Neuronal stem cell (in vitro differentiated cells): Measurements from ENCODE around the gene ANXA4.

ENCODE experiments used
- DNase-seq: peaks from one replicate; pipeline ENCODE4 v3.0.0-alpha.2; 2013; ENCODE audit warnings: low spot score
- H2AFZ ChIP-seq: one replicate; pipeline ENCODE4 v1.6.1; 2013; ENCODE audit warnings: mild to moderate bottlenecking, low read length, inconsistent platforms
- H2AK5ac ChIP-seq: 2 replicates; pipeline ENCODE4 v1.6.1; 2013; ENCODE audit warnings: low read depth, mild to moderate bottlenecking, inconsistent platforms, low read length, moderate library complexity, mixed read lengths
- H2BK120ac ChIP-seq: 2 replicates; pipeline ENCODE4 v1.6.1; 2013; ENCODE audit warnings: low read depth, mild to moderate bottlenecking, inconsistent platforms, low read length, moderate library complexity, mixed read lengths
- H2BK12ac ChIP-seq: one replicate; pipeline ENCODE4 v1.6.1; 2013; ENCODE audit warnings: low read length, inconsistent platforms
- H2BK15ac ChIP-seq: 2 replicates; pipeline ENCODE4 v1.6.1; 2013; ENCODE audit warnings: mild to moderate bottlenecking, low read length, inconsistent platforms, mixed read lengths
- H2BK5ac ChIP-seq: one replicate; pipeline ENCODE4 v1.6.1; 2013; ENCODE audit warnings: inconsistent platforms, mild to moderate bottlenecking, low read length, moderate library complexity
- H3K14ac ChIP-seq: one replicate; pipeline ENCODE4 v1.6.1; 2013; ENCODE audit warnings: low read length, inconsistent platforms
- H3K18ac ChIP-seq: 2 replicates; pipeline ENCODE4 v1.6.1; 2013; ENCODE audit warnings: low read length, inconsistent platforms
- H3K23ac ChIP-seq: 2 replicates; pipeline ENCODE4 v1.6.1; 2013; ENCODE audit warnings: low read depth, mild to moderate bottlenecking, mixed read lengths, low read length, inconsistent platforms; ENCODE audit not compliant: poor library complexity
- H3K27ac ChIP-seq: replicated peaks from 3 replicates; pipeline ENCODE4 v1.5.1; 2013; ENCODE audit warnings: low read length, inconsistent platforms
- H3K27me3 ChIP-seq, 3 experiments: 2 replicates each; pipeline ENCODE4 v1.6.1; 2013; ENCODE audit warnings: low read length in 3 of 3, mild to moderate bottlenecking in 2 of 3, inconsistent platforms in 1 of 3, low read depth in 1 of 3, mixed read lengths in 1 of 3, moderate library complexity in 1 of 3; ENCODE audit not compliant: control insufficient read depth in 3 of 3, insufficient read depth in 3 of 3
- H3K36me3 ChIP-seq, 2 donors: replicated peaks in 1 of 2; 2 replicates each; pipeline ENCODE4 v1.6.1; 2013; ENCODE audit warnings: low read length in 2 of 2; ENCODE audit not compliant: control insufficient read depth in 2 of 2, insufficient read depth in 2 of 2
- H3K4ac ChIP-seq: 2 replicates; pipeline ENCODE4 v1.6.1; 2013; ENCODE audit warnings: inconsistent platforms, mild to moderate bottlenecking, low read length, moderate library complexity
- H3K4me1 ChIP-seq, 2 donors: 1 replicate in 1 of 2; 2 replicates in 1 of 2; pipeline ENCODE4 v1.6.1; 2013; ENCODE audit warnings: low read length in 2 of 2, low read depth in 1 of 2; ENCODE audit not compliant: control insufficient read depth in 2 of 2, insufficient read depth in 1 of 2
- H3K4me2 ChIP-seq: one replicate; pipeline ENCODE4 v1.6.1; 2013; ENCODE audit warnings: mild to moderate bottlenecking, low read length, inconsistent platforms; ENCODE audit not compliant: insufficient read depth, poor library complexity, severe bottlenecking
- H3K4me3 ChIP-seq, 2 donors: 2 replicates each; pipeline ENCODE4 v1.5.1; 2013; ENCODE audit warnings: low read length in 2 of 2, mild to moderate bottlenecking in 2 of 2, inconsistent platforms in 1 of 2, moderate library complexity in 1 of 2
- H3K79me1 ChIP-seq: one replicate; pipeline ENCODE4 v1.6.1; 2013; ENCODE audit warnings: low read depth, mild to moderate bottlenecking, inconsistent platforms, low read length, moderate library complexity
- H3K9ac ChIP-seq: one replicate; pipeline ENCODE4 v1.6.1; 2013; ENCODE audit warnings: mild to moderate bottlenecking, low read depth, low read length, inconsistent platforms; ENCODE audit not compliant: poor library complexity
- H3K9me3 ChIP-seq, 2 donors: replicated peaks in 1 of 2; 2 replicates each; pipeline versions ENCODE3 to v1.6.1; 2013; ENCODE audit warnings: low read length in 2 of 2, mild to moderate bottlenecking in 2 of 2, inconsistent platforms in 1 of 2, low read depth in 1 of 2, mixed read lengths in 1 of 2, moderate library complexity in 1 of 2; ENCODE audit not compliant: control insufficient read depth in 2 of 2, insufficient read depth in 1 of 2
- H4K8ac ChIP-seq: one replicate; pipeline ENCODE4 v1.6.1; 2013; ENCODE audit warnings: low read depth, mild to moderate bottlenecking, inconsistent platforms, low read length, moderate library complexity
- H4K91ac ChIP-seq: one replicate; pipeline ENCODE4 v1.6.1; 2013; ENCODE audit warnings: low read length, low read depth, mild to moderate bottlenecking, inconsistent platforms; ENCODE audit not compliant: poor library complexity
- WGBS, 2 donors: extraction: QIAGEN DNeasy Blood & Tissue Kit; methylation state at CpG; one replicate each; pipeline ENCODE4 v1.1.7; 2013; ENCODE audit warnings: missing lambda C conversion rate in 2 of 2, mixed read lengths in 1 of 2; ENCODE audit not compliant: insufficient read length in 2 of 2, insufficient replicate concordance in 1 of 2; ENCODE audit errors: extremely low coverage in 2 of 2; 5-methylcytosine and 5-hydroxymethylcytosine counted together

The ANXA4 gene

GRCh38 chr2:69729266-69729665 lies 12.7 kb upstream of the ANXA4 start:
- H3K9me3 ChIP-seq = no peaks in the 10 kb centered on the region
- H3K23ac ChIP-seq = no peak overlapping the region
- no peak overlapping the region for H2AFZ ChIP-seq
- H3K9ac ChIP-seq = no peak overlapping the region
- no peak overlapping the region for H3K14ac ChIP-seq
- no peaks in the 10 kb centered on the region for H3K36me3 ChIP-seq
- H4K91ac ChIP-seq = no peak overlapping the region
- H2BK120ac ChIP-seq = no peak overlapping the region
- no peaks in the 10 kb centered on the region for H3K79me1 ChIP-seq
- no peak overlapping the region for H3K4ac ChIP-seq
- H2BK12ac ChIP-seq = no peak overlapping the region
- no peak overlapping the region for H4K8ac ChIP-seq
- no peak overlapping the region for H2BK5ac ChIP-seq
- no peaks in the 10 kb centered on the region for H3K4me1 ChIP-seq
- no peak overlapping the region for H2AK5ac ChIP-seq
- H3K27ac ChIP-seq = no peak overlapping the region
- no peak overlapping the region for H3K4me3 ChIP-seq
- no peak overlapping the region for H2BK15ac ChIP-seq
- H3K18ac ChIP-seq = no peak overlapping the region
- no peak overlapping the region for H3K4me2 ChIP-seq
- WGBS, 2 donors = no CpG with 5 or more reads among the region's 5 CpGs
- no peak for DNase-seq
- no peaks in the 10 kb centered on the region for H3K27me3 ChIP-seq

GRCh38 chr2:69729781-69730180 lies 12.2 kb upstream of the ANXA4 start:
- H3K18ac ChIP-seq = no peak overlapping the region
- H2AK5ac ChIP-seq = no peak overlapping the region
- H3K4ac ChIP-seq = no peak overlapping the region
- H2BK12ac ChIP-seq = no peak overlapping the region
- no peak overlapping the region for H2AFZ ChIP-seq
- no peak overlapping the region for H3K23ac ChIP-seq
- H3K4me2 ChIP-seq = no peak overlapping the region
- no CpG with 5 or more reads among the region's 5 CpGs for WGBS, 2 donors
- H3K79me1 ChIP-seq = no peaks in the 10 kb centered on the region
- no peak overlapping the region for H3K4me3 ChIP-seq
- H3K27me3 ChIP-seq = no peaks in the 10 kb centered on the region
- no peak overlapping the region for H4K91ac ChIP-seq
- no peak overlapping the region for H2BK120ac ChIP-seq
- no peak overlapping the region for H2BK15ac ChIP-seq
- H3K27ac ChIP-seq = no peak overlapping the region
- H3K4me1 ChIP-seq = no peaks in the 10 kb centered on the region
- no peaks in the 10 kb centered on the region for H3K36me3 ChIP-seq
- no peaks in the 10 kb centered on the region for H3K9me3 ChIP-seq
- no peak overlapping the region for H3K14ac ChIP-seq
- no peak overlapping the region for H4K8ac ChIP-seq
- no peak overlapping the region for H3K9ac ChIP-seq
- DNase-seq = no peak
- H2BK5ac ChIP-seq = no peak overlapping the region

GRCh38 chr2:69731147-69731970 lies 10.6 kb upstream of the ANXA4 start:
- no peak overlapping the region for H2BK12ac ChIP-seq
- H3K4me1 ChIP-seq = no peaks in the 10 kb centered on the region
- no peak for DNase-seq
- no peak overlapping the region for H3K4me3 ChIP-seq
- WGBS, 2 donors = no CpG with 5 or more reads among the region's 6 CpGs
- no peak overlapping the region for H3K23ac ChIP-seq
- no peaks in the 10 kb centered on the region for H3K9me3 ChIP-seq
- no peak overlapping the region for H2BK15ac ChIP-seq
- no peaks in the 10 kb centered on the region for H3K36me3 ChIP-seq
- no peak overlapping the region for H2AK5ac ChIP-seq
- H2AFZ ChIP-seq = no peak overlapping the region
- no peak overlapping the region for H3K27ac ChIP-seq
- peaks cover 0 to 4% (median 0%) of the 10 kb centered on the region in 3 experiments for H3K27me3 ChIP-seq
- H3K9ac ChIP-seq = no peak overlapping the region
- no peak overlapping the region for H3K4ac ChIP-seq
- H4K91ac ChIP-seq = no peak overlapping the region
- H3K14ac ChIP-seq = no peak overlapping the region
- H4K8ac ChIP-seq = no peak overlapping the region
- no peak overlapping the region for H2BK5ac ChIP-seq
- no peak overlapping the region for H3K4me2 ChIP-seq
- no peaks in the 10 kb centered on the region for H3K79me1 ChIP-seq
- H3K18ac ChIP-seq = no peak overlapping the region
- H2BK120ac ChIP-seq = no peak overlapping the region

GRCh38 chr2:69733342-69734034 lies 8.4 kb upstream of the ANXA4 start:
- Histone ChIP-seq H2BK5ac (no peak overlapping the region), H3K27ac (no peak overlapping the region), H4K8ac (no peak overlapping the region), H3K18ac (no peak overlapping the region), H2BK15ac (no peak overlapping the region), H2AK5ac (no peak overlapping the region), H3K36me3 (no peaks in the 10 kb centered on the region), H3K79me1 (no peaks in the 10 kb centered on the region), H3K9me3 (no peaks in the 10 kb centered on the region), H3K4ac (no peak overlapping the region), H2BK12ac (no peak overlapping the region), H3K4me1 (no peaks in the 10 kb centered on the region), H3K9ac (no peak overlapping the region), H3K4me2 (no peak overlapping the region), H3K27me3 (peaks cover 0 to 4% (median 0%) of the 10 kb centered on the region in 3 experiments), H2BK120ac (no peak overlapping the region), H3K4me3 (no peak overlapping the region), H2AFZ (no peak overlapping the region), H3K23ac (no peak overlapping the region), H4K91ac (no peak overlapping the region), H3K14ac (no peak overlapping the region)
- WGBS, 2 donors = no CpG with 5 or more reads among the region's 1 CpG
- no peak for DNase-seq
